WTC11 (cell line): ENCODE results near the gene TMPRSS5. TPM values are rescaled to one million over a fixed set of nuclear protein-coding genes. Genes with fewer than 3 reads are reported as not detected.

Experiments used
- ATAC-seq: fragments of 200-7000 bp; cut with Tn5 transposase; 2 replicates; pipeline ENCODE4 v1.10.0; 2021; ENCODE audit warnings: mild to moderate bottlenecking, moderate library complexity
- CTCF ChIA-PET: fragments of 300-600 bp; sonication (Branson Sonifier 250); formaldehyde crosslinking; loops from one replicate; lab custom pipeline; 2021; ENCODE audit warnings: antibody characterized with exemption; lab: Charles Lee
- POLR2A ChIA-PET: fragments of 350-600 bp; sonication (Branson Sonifier 250); formaldehyde crosslinking; loops from one replicate; lab custom pipeline; 2021; ENCODE audit warnings: antibody characterized with exemption; lab: Charles Lee
- DNase-seq: peaks from one replicate; pipeline ENCODE4 v3.0.0; 2021; ENCODE audit warnings: low spot score
- H3K27ac Mint-ChIP-seq: 2 replicates; pipeline ENCODE4 v1.8.0; 2021; ENCODE audit warnings: mixed read lengths
- H3K27me3 Mint-ChIP-seq: 2 replicates; pipeline ENCODE4 v1.8.0; 2021; ENCODE audit warnings: low read depth, mild to moderate bottlenecking, moderate library complexity, mixed read lengths
- H3K36me3 Mint-ChIP-seq: 2 replicates; pipeline ENCODE4 v1.8.0; 2021; ENCODE audit warnings: mixed read lengths
- H3K4me1 Mint-ChIP-seq: 2 replicates; pipeline ENCODE4 v1.8.0; 2022; ENCODE audit warnings: mixed read lengths
- H3K4me3 Mint-ChIP-seq: 2 replicates; pipeline ENCODE4 v1.8.0; 2021; ENCODE audit warnings: mild to moderate bottlenecking, moderate library complexity, mixed read lengths
- H3K9me3 Mint-ChIP-seq: 2 replicates; pipeline ENCODE4 v1.8.0; 2021; ENCODE audit warnings: mixed read lengths
- ATF3 ChIP-seq: sonication (generic); formaldehyde crosslinking; conservative IDR thresholded peaks from 2 replicates; pipeline ENCODE4 v1.8.1; 2022; ENCODE audit warnings: mild to moderate bottlenecking, missing genetic modification reagents
- CBFB ChIP-seq: sonication (generic); formaldehyde crosslinking; IDR thresholded peaks from 2 replicates; pipeline ENCODE4 v1.8.1; 2022; ENCODE audit warnings: mild to moderate bottlenecking, low read depth, missing genetic modification reagents
- E2F4 ChIP-seq: sonication (generic); formaldehyde crosslinking; IDR thresholded peaks from 2 replicates; pipeline ENCODE4 v1.8.1; 2022; ENCODE audit warnings: low read depth, mild to moderate bottlenecking, moderate library complexity, missing genetic modification reagents, borderline replicate concordance
- GTF2I ChIP-seq: fragments of 250-450 bp; sonication (Bioruptor Pico); conservative IDR thresholded peaks from 2 replicates; pipeline ENCODE4 v1.4.0; 2021; ENCODE audit warnings: mild to moderate bottlenecking
- IRF1 ChIP-seq: sonication (generic); formaldehyde crosslinking; IDR thresholded peaks from 2 replicates; pipeline ENCODE4 v1.8.0; 2023; ENCODE audit warnings: missing genetic modification reagents
- JAZF1 ChIP-seq: fragments of 250-450 bp; sonication (Bioruptor Pico); IDR thresholded peaks from 2 replicates; pipeline ENCODE4 v1.9.0; 2021; ENCODE audit warnings: moderate library complexity, mild to moderate bottlenecking, inconsistent platforms
- NFYB ChIP-seq: sonication (generic); formaldehyde crosslinking; conservative IDR thresholded peaks from 2 replicates; pipeline ENCODE4 v1.8.0; 2022; ENCODE audit warnings: low read depth, missing genetic modification reagents
- RELA ChIP-seq: sonication (generic); formaldehyde crosslinking; IDR thresholded peaks from 2 replicates; pipeline ENCODE4 v1.8.1; 2022; ENCODE audit warnings: missing genetic modification reagents, mild to moderate bottlenecking, borderline replicate concordance
- RORB ChIP-seq: fragments of 250-450 bp; sonication (Bioruptor Pico); IDR thresholded peaks from 2 replicates; pipeline ENCODE4 v1.9.0; 2021; ENCODE audit warnings: mild to moderate bottlenecking
- SMAD3 ChIP-seq: sonication (generic); formaldehyde crosslinking; IDR thresholded peaks from 2 replicates; pipeline ENCODE4 v1.8.0; 2022; ENCODE audit warnings: missing genetic modification reagents, mild to moderate bottlenecking, borderline replicate concordance
- SP1 ChIP-seq: sonication (generic); formaldehyde crosslinking; conservative IDR thresholded peaks from 2 replicates; pipeline ENCODE4 v1.8.1; 2022; ENCODE audit warnings: missing genetic modification reagents
- TCF7 ChIP-seq: sonication (generic); formaldehyde crosslinking; IDR thresholded peaks from 2 replicates; pipeline ENCODE4 v1.8.0; 2022; ENCODE audit warnings: mild to moderate bottlenecking, low read depth, missing genetic modification reagents, moderate library complexity
- TEAD4 ChIP-seq: sonication (generic); formaldehyde crosslinking; IDR thresholded peaks from 2 replicates; pipeline ENCODE4 v1.8.0; 2022; ENCODE audit warnings: mild to moderate bottlenecking, missing genetic modification reagents
- USF1 ChIP-seq: sonication (generic); formaldehyde crosslinking; IDR thresholded peaks from 2 replicates; pipeline ENCODE4 v1.8.0; 2022; ENCODE audit warnings: mild to moderate bottlenecking, missing genetic modification reagents
- ZBTB43 ChIP-seq: sonication (generic); formaldehyde crosslinking; IDR thresholded peaks from 2 replicates; pipeline ENCODE4 v1.8.1; 2023; ENCODE audit warnings: mild to moderate bottlenecking, missing genetic modification reagents
- ZNF121 ChIP-seq: sonication (generic); formaldehyde crosslinking; IDR thresholded peaks from 2 replicates; pipeline ENCODE4 v1.8.0; 2023; ENCODE audit warnings: missing genetic modification reagents
- ZNF138 ChIP-seq: sonication (generic); formaldehyde crosslinking; conservative IDR thresholded peaks from 2 replicates; pipeline ENCODE4 v1.8.1; 2022; ENCODE audit warnings: mild to moderate bottlenecking, moderate library complexity, missing genetic modification reagents
- ZNF232 ChIP-seq: sonication (generic); formaldehyde crosslinking; IDR thresholded peaks from 2 replicates; pipeline ENCODE4 v1.8.0; 2022; ENCODE audit warnings: mild to moderate bottlenecking, missing genetic modification reagents
- ZNF532 ChIP-seq: fragments of 250-450 bp; sonication (Bioruptor Pico); IDR thresholded peaks from 2 replicates; pipeline ENCODE4 v1.9.0; 2021; ENCODE audit warnings: mild to moderate bottlenecking, borderline replicate concordance
- ZSCAN18 ChIP-seq: fragments of 250-450 bp; sonication (Bioruptor Pico); IDR thresholded peaks from 2 replicates; pipeline ENCODE4 v2.1.2; 2022; ENCODE audit warnings: mild to moderate bottlenecking, moderate library complexity
- total RNA-seq: library from RNA; stranded (reverse); gene quantifications from 3 replicates; pipeline ENCODE4 v1.2.3, GENCODE V29; 2021

TMPRSS5 gene
- total RNA-seq, 1 experiment from 2014 or later: 1.7 TPM

- no peak for TF ChIP-seq IRF1
- TF ChIP-seq ZNF232: no peak
- no peak for TF ChIP-seq SMAD3 (CRISPR knock-in tag)
- TF ChIP-seq, all 79 proteins: peak for 0
Observed at GRCh38 chr11:113643006-113643585, 63.0 kb downstream of the TMPRSS5 start (continued).

- Mint-ChIP-seq H3K36me3 (no peaks in the 10 kb centered on the region), H3K27ac (no peak overlapping the region), H3K4me1 (no peaks in the 10 kb centered on the region), H3K4me3 (no peak overlapping the region), H3K27me3 (peaks cover 5% of the 10 kb centered on the region; the same call in 1 of the 2 replicates), H3K9me3 (peaks cover 2% of the 10 kb centered on the region; the same call in 1 of the 2 replicates)
- ATAC-seq: no peak
- TF ChIP-seq ZNF138 (CRISPR knock-in tag) (no peak), ZNF121 (CRISPR knock-in tag) (no peak), RORB (no peak), CBFB (CRISPR knock-in tag) (no peak), E2F4 (CRISPR knock-in tag) (no peak), RELA (no peak), TEAD4 (CRISPR knock-in tag) (no peak), USF1 (CRISPR knock-in tag) (no peak), GTF2I (no peak), TCF7 (CRISPR knock-in tag) (no peak), ZBTB43 (no peak), ZSCAN18 (CRISPR knock-in tag) (no peak), ATF3 (CRISPR knock-in tag) (no peak), NFYB (CRISPR knock-in tag) (no peak)
- ChIA-PET POLR2A (no interaction called here), CTCF (no interaction called here)
- DNase-seq: no peak
Observed at GRCh38 chr11:113642090-113642489, 64.0 kb downstream of the TMPRSS5 start.

- CTCF ChIA-PET: no interaction called here
- POLR2A ChIA-PET: no interaction called here
- Mint-ChIP-seq H3K4me1 (no peaks in the 10 kb centered on the region), H3K27me3 (peaks cover 5% of the 10 kb centered on the region; the same call in 1 of the 2 replicates), H3K4me3 (no peak overlapping the region), H3K36me3 (peaks cover 4% of the 10 kb centered on the region), H3K9me3 (peaks cover 16% of the 10 kb centered on the region), H3K27ac (no peak overlapping the region)
- DNase-seq (no peak), ATAC-seq (peak; percentile 48; the same call in 1 of the 2 replicates)
- TF ChIP-seq SP1 (CRISPR knock-in tag) (no peak), ZNF532 (CRISPR knock-in tag) (no peak), JAZF1 (CRISPR knock-in tag) (no peak)
Observed at GRCh38 chr11:113638376-113638775, 67.7 kb downstream of the TMPRSS5 start.
